Esophagus muscularis mucosa (tissue), 4 donors: ENCODE measurements around the gene PTGES. TPM values are rescaled to one million over a fixed set of nuclear protein-coding genes. Genes with fewer than 3 reads are reported as not detected.

Source experiments
- DNase-seq: peaks from one replicate; pipeline ENCODE4 v3.0.0-alpha.2; 2017; ENCODE audit errors: extremely low spot score
- H3K27ac ChIP-seq, 4 donors: fragments of 200-600 bp; sonication (generic); replicated peaks in 1 of 4; 1 replicate in 3 of 4; 2 replicates in 1 of 4; pipeline ENCODE4 v1.5.1; 2016 to 2019; ENCODE audit warnings: mild to moderate bottlenecking in 1 of 4
- H3K27me3 ChIP-seq, 4 donors: fragments of 200-600 bp; sonication (generic); one replicate each; pipeline versions ENCODE4 v1.5.1 to v1.6.0; 2016 to 2019
- H3K36me3 ChIP-seq, 4 donors: fragments of 200-600 bp; sonication (generic); one replicate each; pipeline ENCODE4 v1.5.1; 2016 to 2019
- H3K4me1 ChIP-seq, 4 donors: fragments of 200-600 bp; sonication (generic); one replicate each; pipeline ENCODE4 v1.5.1; 2016 to 2019
- H3K4me3 ChIP-seq, 4 donors: fragments of 200-600 bp; sonication (generic); 1 replicate in 2 of 4; 2 replicates in 2 of 4; pipeline ENCODE4 v1.5.1; 2016 to 2019; ENCODE audit warnings: mild to moderate bottlenecking in 4 of 4, moderate library complexity in 1 of 4
- H3K9me3 ChIP-seq, 4 donors: fragments of 200-600 bp; sonication (generic); 1 replicate in 3 of 4; 2 replicates in 1 of 4; pipeline ENCODE4 v1.5.1; 2016 to 2019
- CTCF ChIP-seq, 3 experiments: fragments of 200-600 bp in 2 of 3; fragments of 450-650 bp in 1 of 3; sonication (generic) in 2 of 3; IDR thresholded peaks; one replicate each; pipeline ENCODE4 v1.5.1; 2017 to 2019; ENCODE audit warnings: antibody characterized with exemption in 3 of 3, mild to moderate bottlenecking in 2 of 3, moderate library complexity in 1 of 3
- EP300 ChIP-seq: sonication (generic); formaldehyde crosslinking; IDR thresholded peaks from one replicate; pipeline ENCODE4 v1.6.1; 2017; ENCODE audit warnings: antibody characterized with exemption
- POLR2A ChIP-seq: fragments of 450-650 bp; IDR thresholded peaks from one replicate; pipeline ENCODE4 v1.6.1; 2017; ENCODE audit warnings: antibody characterized with exemption, moderate library complexity, mild to moderate bottlenecking, low read depth
- POLR2AphosphoS5 ChIP-seq, 2 donors: sonication (generic); formaldehyde crosslinking; IDR thresholded peaks; one replicate each; pipeline ENCODE4 v1.6.1; 2017; ENCODE audit warnings: antibody characterized with exemption in 2 of 2
- WGBS: methylation state at CpG from one replicate; pipeline ENCODE4 v1.1.5; 2018; 5-methylcytosine and 5-hydroxymethylcytosine counted together
- intact Hi-C: fragments of 100-400 bp; cut with DNase I; formaldehyde crosslinking; loops from one replicate; pipeline ENCODE4 v1.15.1; 2023
- total RNA-seq, 4 donors: library from RNA; depleted of rRNA; stranded (reverse); fragments of >200 nt; gene quantifications; one replicate each; pipeline versions ENCODE4 v1.1.0 to v1.2.1, GENCODE V29; 2016

PTGES gene
- total RNA-seq, 4 donors from 2014 or later = 1.7 to 4.6 (median 4.3) TPM

GRCh38 chr9:129720865-129721545 lies 31.8 kb downstream of the PTGES start:
- Histone ChIP-seq H3K9me3 (no peaks in the 10 kb centered on the region), H3K4me3 (no peak overlapping the region), H3K27ac (no peak overlapping the region), H3K4me1 (peaks cover 0 to 15% (median 9%) of the 10 kb centered on the region in 4 donors), H3K27me3 (peaks cover 0 to 4% (median 0%) of the 10 kb centered on the region in 4 donors), H3K36me3 (no peaks in the 10 kb centered on the region)
- no peak for TF ChIP-seq POLR2AphosphoS5 (IDR thresholded peaks at IDR 0.05)
- intact Hi-C loops = no loop called here
- 92% methylated on average over 15 of the region's 25 CpGs for WGBS
- no peak for DNase-seq

DNA sequence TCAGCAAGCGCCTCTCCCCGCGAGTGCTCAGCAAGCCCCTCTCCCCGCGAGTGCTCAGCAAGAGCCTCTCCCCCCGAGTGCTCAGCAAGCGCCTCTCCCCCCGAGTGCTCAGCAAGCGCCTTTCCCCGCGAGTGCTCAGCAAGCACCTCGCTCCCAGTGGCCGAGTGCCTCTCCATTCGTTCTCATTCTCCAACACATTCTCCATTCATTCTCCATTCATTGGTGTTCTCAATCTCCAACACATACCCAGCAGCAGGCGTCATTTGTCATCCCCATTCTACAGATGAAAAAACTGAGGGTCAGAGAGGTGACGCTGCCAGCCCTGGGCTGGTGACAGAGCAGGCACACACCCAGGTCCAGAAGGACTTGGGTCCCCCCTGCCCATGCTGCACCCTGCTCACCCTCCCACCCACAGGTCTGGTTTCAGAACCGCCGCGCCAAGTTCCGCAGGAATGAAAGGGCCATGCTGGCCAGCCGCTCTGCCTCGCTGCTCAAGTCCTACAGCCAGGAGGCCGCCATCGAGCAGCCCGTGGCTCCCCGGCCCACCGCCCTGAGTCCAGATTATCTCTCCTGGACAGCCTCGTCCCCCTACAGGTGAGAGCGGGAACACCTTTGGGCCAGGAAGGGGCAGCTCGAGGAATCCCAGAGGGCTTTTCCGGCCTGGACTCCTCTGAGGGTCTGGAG lies 32.5 kb downstream of the PTGES start:
- no peak for DNase-seq
- intact Hi-C loops = no loop called here
- H3K27me3 ChIP-seq = peaks cover 0 to 4% (median 0%) of the 10 kb centered on the region in 4 donors
- H3K4me3 ChIP-seq = no peak overlapping the region
- 84% methylated on average over 18 of the region's 31 CpGs for WGBS
- H3K4me1 ChIP-seq = peaks cover under 1 to 16% (median 9%) of the 10 kb centered on the region in 4 donors
- no peak for TF ChIP-seq EP300
- no peak overlapping the region for H3K27ac ChIP-seq
- no peaks in the 10 kb centered on the region for H3K36me3 ChIP-seq
- H3K9me3 ChIP-seq = no peaks in the 10 kb centered on the region

DNA sequence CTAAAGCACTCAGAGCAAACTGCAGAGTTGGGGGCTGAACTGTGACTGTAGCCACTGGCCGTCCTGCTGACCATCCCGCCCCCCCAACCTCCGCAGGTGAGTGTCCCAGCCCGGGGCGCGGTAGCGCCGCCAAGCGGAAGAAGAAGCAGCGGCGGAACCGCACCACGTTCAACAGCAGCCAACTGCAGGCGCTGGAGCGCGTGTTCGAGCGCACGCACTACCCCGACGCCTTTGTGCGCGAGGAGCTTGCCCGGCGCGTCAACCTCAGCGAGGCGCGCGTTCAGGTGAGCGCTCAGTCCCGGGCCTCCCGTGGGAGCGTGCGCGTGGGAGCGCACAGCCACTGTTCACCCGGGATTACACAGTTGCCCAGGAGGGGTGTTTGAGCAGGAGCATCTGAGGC lies 33.7 kb downstream of the PTGES start:
- 79% methylated on average over 38 of the region's 38 CpGs for WGBS
- Histone ChIP-seq H3K27me3 (peaks cover 0 to 4% (median 0%) of the 10 kb centered on the region in 4 donors), H3K9me3 (no peaks in the 10 kb centered on the region), H3K4me1 (peaks cover 4 to 28% (median 21%) of the 10 kb centered on the region in 4 donors), H3K36me3 (no peaks in the 10 kb centered on the region), H3K27ac (no peak overlapping the region), H3K4me3 (no peak overlapping the region)
- no peak for DNase-seq
- TF ChIP-seq CTCF (IDR thresholded peaks at IDR 0.05) = no peak
- TF ChIP-seq POLR2AphosphoS5 (IDR thresholded peaks at IDR 0.05) = no peak
- no peak for TF ChIP-seq EP300
- no peak for TF ChIP-seq POLR2A
- intact Hi-C loops = loop anchor here (2.0 to 5.0 kb wide), 2 partner anchors 20 to 52 kb away; partner anchors contain the start of gene PRRX2

DNA sequence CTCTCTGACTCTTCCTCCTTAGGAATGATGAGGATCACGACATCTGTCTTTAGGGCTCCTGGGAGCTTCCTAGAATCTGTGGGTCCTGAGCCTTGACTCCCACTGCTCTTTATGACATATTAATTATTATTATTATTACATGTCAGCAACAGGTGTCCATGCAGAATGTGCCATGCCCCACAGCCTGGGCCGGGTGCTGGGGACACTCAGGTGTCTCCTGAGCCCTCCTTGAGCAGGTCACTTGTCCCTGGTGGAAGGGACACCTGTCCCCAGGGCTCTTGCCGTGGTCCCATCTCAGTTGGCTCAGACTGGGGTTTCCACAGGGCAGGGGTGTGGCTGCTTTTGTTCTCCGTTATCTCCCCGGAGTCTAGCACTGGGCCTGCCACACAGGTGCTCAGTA lies 34.2 kb downstream of the PTGES start:
- Histone ChIP-seq H3K9me3 (no peaks in the 10 kb centered on the region), H3K27me3 (peaks cover 0 to 4% (median 0%) of the 10 kb centered on the region in 4 donors), H3K36me3 (no peaks in the 10 kb centered on the region), H3K27ac (no peak overlapping the region), H3K4me1 (peaks cover 4 to 33% (median 25%) of the 10 kb centered on the region in 4 donors), H3K4me3 (no peak overlapping the region)
- no peak for DNase-seq
- intact Hi-C loops = loop anchor here (2.0 to 5.0 kb wide), 2 partner anchors 20 to 51 kb away; partner anchors contain the start of gene PRRX2
- WGBS = 86% methylated on average over 5 of the region's 5 CpGs
- TF ChIP-seq POLR2A (no peak), CTCF (IDR thresholded peaks at IDR 0.05) (no peak), POLR2AphosphoS5 (IDR thresholded peaks at IDR 0.05) (no peak), EP300 (no peak)

DNA sequence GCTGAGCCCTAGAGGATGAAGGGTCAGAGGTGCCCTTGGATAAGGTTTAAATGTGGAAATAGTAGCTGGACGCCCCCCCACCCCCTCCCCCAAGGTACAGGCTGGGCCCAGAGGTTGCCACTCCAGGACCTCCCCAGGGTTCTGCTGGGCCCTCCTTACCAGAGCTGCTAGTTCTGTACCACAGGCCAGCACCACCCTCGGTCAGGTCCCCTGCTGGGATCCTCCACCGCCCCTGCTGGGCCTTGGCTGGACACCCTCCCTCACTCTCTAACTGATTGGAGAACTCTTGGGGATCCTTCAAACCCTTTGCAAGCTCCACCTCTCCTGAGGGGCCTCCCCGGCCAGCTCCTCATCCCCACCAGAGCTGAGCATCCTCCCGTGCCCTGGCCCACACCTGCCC lies 34.9 kb downstream of the PTGES start:
- intact Hi-C loops = loop anchor here (2.0 to 5.0 kb wide), 2 partner anchors 19 to 51 kb away; partner anchors contain the start of gene PRRX2
- Histone ChIP-seq H3K27me3 (peaks cover 0 to 4% (median 0%) of the 10 kb centered on the region in 4 donors), H3K9me3 (no peaks in the 10 kb centered on the region), H3K4me3 (no peak overlapping the region), H3K4me1 (peaks cover 4 to 39% (median 31%) of the 10 kb centered on the region in 4 donors), H3K36me3 (no peaks in the 10 kb centered on the region), H3K27ac (no peak overlapping the region)
- TF ChIP-seq POLR2A (no peak), EP300 (no peak), POLR2AphosphoS5 (IDR thresholded peaks at IDR 0.05) (no peak), CTCF (IDR thresholded peaks at IDR 0.05) (no peak)
- WGBS = 83% methylated on average over 2 of the region's 5 CpGs
- DNase-seq = no peak
